C4-2B (cell line): ENCODE measurements around the gene FOLR1.

Experiments used
- ZFX ChIP-seq: fragments of 450-650 bp; IDR thresholded peaks from 2 replicates; pipeline ENCODE4 v1.6.1; 2017
- TF ChIP-seq, protein P1 (sequence below): fragments of 450-650 bp; conservative IDR thresholded peaks from 2 replicates; pipeline ENCODE4 v1.5.1; 2017; ENCODE audit warnings: mild to moderate bottlenecking

DNA sequence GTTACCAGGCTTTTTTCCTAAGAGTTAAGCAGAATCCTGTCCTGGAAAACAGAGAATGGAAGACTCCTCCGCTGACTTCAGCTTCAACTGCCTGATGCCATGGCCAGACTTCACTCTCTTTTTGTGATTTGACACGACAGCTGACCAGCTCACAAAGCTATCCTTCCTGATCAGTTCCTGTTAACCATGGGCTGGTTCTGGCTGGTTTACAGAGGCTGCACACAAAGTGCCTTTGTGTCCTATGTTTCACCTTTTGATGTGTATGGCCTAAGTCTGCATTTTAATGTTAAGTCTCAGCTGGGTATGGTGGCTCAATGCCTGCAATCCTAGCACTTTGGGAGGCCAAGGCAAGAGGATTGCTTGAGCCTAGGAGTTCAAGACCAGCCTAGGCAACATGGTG, 45.3 kb upstream of the FOLR1 start:
- TF ChIP-seq, protein P1, sequence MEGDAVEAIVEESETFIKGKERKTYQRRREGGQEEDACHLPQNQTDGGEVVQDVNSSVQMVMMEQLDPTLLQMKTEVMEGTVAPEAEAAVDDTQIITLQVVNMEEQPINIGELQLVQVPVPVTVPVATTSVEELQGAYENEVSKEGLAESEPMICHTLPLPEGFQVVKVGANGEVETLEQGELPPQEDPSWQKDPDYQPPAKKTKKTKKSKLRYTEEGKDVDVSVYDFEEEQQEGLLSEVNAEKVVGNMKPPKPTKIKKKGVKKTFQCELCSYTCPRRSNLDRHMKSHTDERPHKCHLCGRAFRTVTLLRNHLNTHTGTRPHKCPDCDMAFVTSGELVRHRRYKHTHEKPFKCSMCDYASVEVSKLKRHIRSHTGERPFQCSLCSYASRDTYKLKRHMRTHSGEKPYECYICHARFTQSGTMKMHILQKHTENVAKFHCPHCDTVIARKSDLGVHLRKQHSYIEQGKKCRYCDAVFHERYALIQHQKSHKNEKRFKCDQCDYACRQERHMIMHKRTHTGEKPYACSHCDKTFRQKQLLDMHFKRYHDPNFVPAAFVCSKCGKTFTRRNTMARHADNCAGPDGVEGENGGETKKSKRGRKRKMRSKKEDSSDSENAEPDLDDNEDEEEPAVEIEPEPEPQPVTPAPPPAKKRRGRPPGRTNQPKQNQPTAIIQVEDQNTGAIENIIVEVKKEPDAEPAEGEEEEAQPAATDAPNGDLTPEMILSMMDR = no peak
- no peak for TF ChIP-seq ZFX
